Measurements from ENCODE around the gene SAMD15.

GRCh38 chr14:77400216-77400615, 23.0 kb downstream of the SAMD15 start:
- TF ChIP-seq POLR2AphosphoS5 (IDR thresholded peaks at IDR 0.05; ENCODE audit: low read depth, low read length), result no peak
- TF ChIP-seq REST (IDR thresholded peaks at IDR 0.05; ENCODE audit: insufficient read depth in 1 of 2, low read depth in 2 of 2, low read length in 2 of 2), result no peak
- TF ChIP-seq TAF1 (IDR thresholded peaks at IDR 0.05; ENCODE audit: borderline replicate concordance, insufficient read depth, low read length), result no peak
- TF ChIP-seq SIN3A (IDR thresholded peaks at IDR 0.05; ENCODE audit: borderline replicate concordance, insufficient read depth, low read length), result no peak
- TF ChIP-seq FOXP2 (optimal IDR thresholded peaks at IDR 0.05; ENCODE audit: borderline replicate concordance, extremely low read depth, extremely low read length, insufficient read depth), result no peak
